ENCODE results near the gene ATP11C. TPM values are rescaled to one million over a fixed set of nuclear protein-coding genes. Genes with fewer than 3 reads are reported as not detected.

ATP11C gene
- polyA plus RNA-seq, 2 donors: 1.7 to 3.4 TPM

DNA sequence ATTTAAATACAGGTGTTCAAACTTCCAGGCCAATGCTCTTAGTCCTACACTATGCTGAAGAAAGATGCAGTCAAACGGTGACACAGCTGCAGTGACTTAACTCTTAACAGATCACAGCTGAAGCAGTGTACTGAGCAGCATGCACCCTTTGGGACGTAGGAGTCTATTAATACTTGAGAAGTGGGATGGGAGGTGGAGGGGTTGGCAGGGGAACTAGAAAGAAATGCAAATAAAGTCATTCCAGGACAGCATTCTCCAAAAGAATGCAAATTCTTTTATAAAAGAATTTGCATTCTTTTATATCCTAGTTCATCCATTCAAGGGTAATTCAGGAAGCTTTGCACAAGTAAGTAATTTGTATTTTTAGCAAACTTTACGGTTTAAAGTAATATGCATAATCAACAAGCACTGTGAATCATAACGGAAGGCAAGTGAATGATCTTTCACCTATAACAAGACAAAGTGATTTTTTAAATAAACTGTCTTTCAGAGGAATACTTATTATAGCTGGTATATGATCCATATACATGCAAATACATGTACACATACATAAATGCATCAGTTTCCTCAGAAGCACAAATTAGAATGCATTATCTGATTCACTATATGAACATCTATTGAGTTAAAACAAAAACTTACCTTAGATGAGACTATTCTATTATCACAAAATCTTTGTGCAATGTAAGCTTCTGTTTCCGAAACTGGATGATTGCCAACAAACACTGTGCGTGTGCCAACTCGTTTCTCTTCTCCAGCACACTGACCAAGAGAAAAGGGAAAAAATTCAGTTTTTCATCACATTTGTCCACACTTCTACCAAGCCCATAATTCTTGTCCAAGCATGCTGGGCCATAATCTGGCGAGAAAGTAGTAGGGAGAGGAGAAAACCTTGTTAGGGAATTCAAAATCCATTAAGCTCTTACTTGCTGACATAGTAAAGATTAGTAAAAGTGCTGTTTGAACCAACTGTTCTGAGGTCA is 106.5 kb downstream of the ATP11C start:
- Histone ChIP-seq H3K36me3 (ENCODE audit: control insufficient read depth in 2 of 2, insufficient read depth in 2 of 2, low read length in 1 of 2) (no peaks in the 10 kb centered on the region), H3K4me3 (ENCODE audit: low read depth in 1 of 2, low read length in 2 of 2) (no peak overlapping the region), H3K4me1 (ENCODE audit: control insufficient read depth in 2 of 2, insufficient read depth in 2 of 2, low read length in 1 of 2) (no peaks in the 10 kb centered on the region), H3K27me3 (ENCODE audit: control insufficient read depth in 1 of 2, insufficient read depth in 2 of 2, low read length in 2 of 2) (no peaks in the 10 kb centered on the region), H3K27ac (ENCODE audit: low read depth in 2 of 2, low read length in 1 of 2) (no peak overlapping the region), H3K9me3 (ENCODE audit: control insufficient read depth in 2 of 2, insufficient read depth in 1 of 2, low read depth in 1 of 2, low read length in 1 of 2) (no peaks in the 10 kb centered on the region)
- WGBS, 2 donors: 30 to 45% methylated on average over 8 of the region's 8 CpGs

DNA sequence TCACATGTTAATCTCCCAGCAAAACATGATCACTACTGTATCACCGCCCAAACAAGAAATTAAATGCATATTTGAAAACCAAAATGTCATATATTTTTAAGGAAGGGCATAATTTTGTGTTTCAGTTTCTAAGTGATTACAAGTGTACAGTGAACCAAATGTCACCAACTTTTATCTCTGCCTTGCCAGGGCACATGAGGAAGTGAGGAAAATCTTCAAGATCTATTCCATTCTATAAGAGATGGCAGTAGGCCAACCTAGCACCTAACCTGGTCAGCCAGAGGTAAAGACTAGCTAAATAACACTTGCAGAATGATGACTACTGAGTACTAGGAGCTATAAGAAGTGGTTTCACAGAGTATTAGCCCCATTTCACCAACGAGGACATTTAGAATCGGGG is 107.2 kb downstream of the ATP11C start:
- no peak overlapping the region for H3K27ac ChIP-seq (ENCODE audit: low read depth in 2 of 2, low read length in 1 of 2)
- no peaks in the 10 kb centered on the region for H3K27me3 ChIP-seq (ENCODE audit: control insufficient read depth in 1 of 2, insufficient read depth in 2 of 2, low read length in 2 of 2)
- H3K36me3 ChIP-seq (ENCODE audit: control insufficient read depth in 2 of 2, insufficient read depth in 2 of 2, low read length in 1 of 2): no peaks in the 10 kb centered on the region
- H3K4me1 ChIP-seq (ENCODE audit: control insufficient read depth in 2 of 2, insufficient read depth in 2 of 2, low read length in 1 of 2): no peaks in the 10 kb centered on the region
- H3K9me3 ChIP-seq (ENCODE audit: control insufficient read depth in 2 of 2, insufficient read depth in 1 of 2, low read depth in 1 of 2, low read length in 1 of 2): no peaks in the 10 kb centered on the region
- WGBS, 2 donors: 81 to 84% methylated on average over 3 of the region's 3 CpGs
- H3K4me3 ChIP-seq (ENCODE audit: low read depth in 1 of 2, low read length in 2 of 2): no peak overlapping the region

DNA sequence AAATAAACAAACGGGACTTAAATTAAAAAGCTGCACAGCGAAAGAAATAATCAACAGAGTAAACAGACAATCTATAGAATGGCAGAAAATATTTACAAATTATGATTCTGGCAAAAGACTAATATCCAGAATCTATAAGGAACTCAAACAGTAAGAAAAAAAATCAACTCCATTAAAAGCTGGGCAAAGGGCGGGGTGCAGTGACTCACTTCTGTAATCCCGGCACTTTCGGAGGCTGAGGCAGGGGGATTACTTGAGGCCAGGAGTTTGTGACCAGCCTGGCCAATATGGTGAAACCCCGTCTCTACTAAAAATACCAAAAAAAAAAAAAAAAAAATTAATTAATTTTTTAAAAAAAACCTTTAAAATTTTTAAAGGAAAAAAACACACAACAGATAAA is 109.0 kb downstream of the ATP11C start:
- no peaks in the 10 kb centered on the region for H3K4me1 ChIP-seq (ENCODE audit: control insufficient read depth in 2 of 2, insufficient read depth in 2 of 2, low read length in 1 of 2)
- H3K4me3 ChIP-seq (ENCODE audit: low read depth in 1 of 2, low read length in 2 of 2): no peak overlapping the region
- H3K36me3 ChIP-seq (ENCODE audit: control insufficient read depth in 2 of 2, insufficient read depth in 2 of 2, low read length in 1 of 2): no peaks in the 10 kb centered on the region
- no peak overlapping the region for H3K27ac ChIP-seq (ENCODE audit: low read depth in 2 of 2, low read length in 1 of 2)
- no peaks in the 10 kb centered on the region for H3K27me3 ChIP-seq (ENCODE audit: control insufficient read depth in 1 of 2, insufficient read depth in 2 of 2, low read length in 2 of 2)
- no peaks in the 10 kb centered on the region for H3K9me3 ChIP-seq (ENCODE audit: control insufficient read depth in 2 of 2, insufficient read depth in 1 of 2, low read depth in 1 of 2, low read length in 1 of 2)
- WGBS, 2 donors: 52 to 67% methylated on average over 6 of the region's 6 CpGs

DNA sequence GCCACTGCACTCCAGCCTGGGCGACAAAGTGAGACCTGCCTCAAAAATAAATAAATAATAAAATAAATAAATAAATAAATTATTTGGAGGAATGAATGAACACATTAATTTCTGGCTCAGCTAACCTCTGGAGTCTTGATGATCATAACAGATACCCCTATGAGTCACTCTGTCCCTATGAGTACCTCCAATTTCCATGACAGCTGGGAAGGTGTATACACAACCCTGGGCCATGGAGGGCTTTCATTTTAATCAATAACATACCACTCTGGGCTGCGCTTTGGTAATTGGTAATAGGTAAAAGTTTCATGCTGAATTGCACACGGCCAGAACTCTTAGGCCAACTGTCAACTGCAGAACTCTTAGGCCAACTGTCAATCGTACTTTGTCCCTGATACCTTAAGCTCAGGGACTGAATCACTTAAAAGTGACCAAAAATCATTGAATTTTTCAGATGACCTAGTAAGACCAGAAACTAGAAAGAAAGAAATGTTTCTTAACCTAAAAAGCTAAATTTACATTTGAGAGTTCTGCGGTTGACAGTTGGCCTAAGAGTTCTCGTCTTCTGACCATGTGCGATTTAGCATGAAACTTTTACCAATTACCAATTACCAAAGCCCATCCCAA is 112.4 kb downstream of the ATP11C start:
- no peaks in the 10 kb centered on the region for H3K9me3 ChIP-seq (ENCODE audit: control insufficient read depth in 2 of 2, insufficient read depth in 1 of 2, low read depth in 1 of 2, low read length in 1 of 2)
- no peaks in the 10 kb centered on the region for H3K36me3 ChIP-seq (ENCODE audit: control insufficient read depth in 2 of 2, insufficient read depth in 2 of 2, low read length in 1 of 2)
- H3K4me1 ChIP-seq (ENCODE audit: control insufficient read depth in 2 of 2, insufficient read depth in 2 of 2, low read length in 1 of 2): no peaks in the 10 kb centered on the region
- no peak overlapping the region for H3K27ac ChIP-seq (ENCODE audit: low read depth in 2 of 2, low read length in 1 of 2)
- H3K27me3 ChIP-seq (ENCODE audit: control insufficient read depth in 1 of 2, insufficient read depth in 2 of 2, low read length in 2 of 2): no peaks in the 10 kb centered on the region
- WGBS, 2 donors: 94 to 97% methylated on average over 7 of the region's 7 CpGs
- H3K4me3 ChIP-seq (ENCODE audit: low read depth in 1 of 2, low read length in 2 of 2): no peak overlapping the region

DNA sequence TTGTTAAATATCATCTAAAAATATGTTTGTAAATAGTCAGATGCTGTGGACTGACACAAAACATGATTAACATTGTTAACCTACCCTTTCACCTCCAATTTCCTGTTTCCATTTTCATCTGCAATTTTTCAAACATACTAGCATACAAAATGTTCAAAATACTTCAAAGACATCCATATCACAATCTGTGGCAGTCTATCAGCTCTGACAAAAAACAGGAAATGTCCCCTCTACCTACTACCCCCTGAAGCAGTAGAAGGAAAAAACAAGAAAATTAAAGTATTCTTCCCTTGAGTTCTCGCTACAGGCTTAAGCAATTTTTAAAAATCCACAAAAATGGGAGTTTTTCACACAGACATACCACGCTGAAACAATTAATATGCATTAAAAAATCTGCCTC is 116.6 kb downstream of the ATP11C start:
- Histone ChIP-seq H3K4me3 (ENCODE audit: low read depth in 1 of 2, low read length in 2 of 2) (no peak overlapping the region), H3K36me3 (ENCODE audit: control insufficient read depth in 2 of 2, insufficient read depth in 2 of 2, low read length in 1 of 2) (no peaks in the 10 kb centered on the region), H3K27ac (ENCODE audit: low read depth in 2 of 2, low read length in 1 of 2) (no peak overlapping the region), H3K27me3 (ENCODE audit: control insufficient read depth in 1 of 2, insufficient read depth in 2 of 2, low read length in 2 of 2) (no peaks in the 10 kb centered on the region), H3K9me3 (ENCODE audit: control insufficient read depth in 2 of 2, insufficient read depth in 1 of 2, low read depth in 1 of 2, low read length in 1 of 2) (no peaks in the 10 kb centered on the region), H3K4me1 (ENCODE audit: control insufficient read depth in 2 of 2, insufficient read depth in 2 of 2, low read length in 1 of 2) (no peaks in the 10 kb centered on the region)
- 72 to 91% methylated on average over 2 of the region's 2 CpGs for WGBS, 2 donors

DNA sequence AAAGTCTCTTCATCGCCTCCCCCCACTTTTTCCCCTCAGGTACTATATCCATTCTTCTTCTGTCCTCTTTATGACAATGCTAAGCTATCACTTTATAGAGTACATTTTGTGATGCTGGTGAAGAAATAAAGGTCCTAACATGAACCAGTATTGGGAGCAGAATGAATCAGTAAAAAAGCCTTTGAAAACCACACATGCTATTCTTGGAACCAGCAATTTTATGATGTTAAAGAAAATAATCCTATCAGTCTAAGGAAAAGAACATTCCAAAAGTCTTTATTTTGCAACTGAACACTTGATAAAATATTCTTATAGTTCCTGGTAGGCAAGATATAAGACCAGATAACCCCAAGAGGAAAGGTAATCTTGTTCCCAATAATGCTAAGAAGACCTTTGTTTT is 117.1 kb downstream of the ATP11C start:
- no peak overlapping the region for H3K27ac ChIP-seq (ENCODE audit: low read depth in 2 of 2, low read length in 1 of 2)
- H3K4me1 ChIP-seq (ENCODE audit: control insufficient read depth in 2 of 2, insufficient read depth in 2 of 2, low read length in 1 of 2): no peaks in the 10 kb centered on the region
- H3K4me3 ChIP-seq (ENCODE audit: low read depth in 1 of 2, low read length in 2 of 2): no peak overlapping the region
- no peaks in the 10 kb centered on the region for H3K9me3 ChIP-seq (ENCODE audit: control insufficient read depth in 2 of 2, insufficient read depth in 1 of 2, low read depth in 1 of 2, low read length in 1 of 2)
- H3K36me3 ChIP-seq (ENCODE audit: control insufficient read depth in 2 of 2, insufficient read depth in 2 of 2, low read length in 1 of 2): no peaks in the 10 kb centered on the region
- no peaks in the 10 kb centered on the region for H3K27me3 ChIP-seq (ENCODE audit: control insufficient read depth in 1 of 2, insufficient read depth in 2 of 2, low read length in 2 of 2)
- 90 to 100% methylated on average over 1 of the region's 1 CpG for WGBS, 2 donors

DNA sequence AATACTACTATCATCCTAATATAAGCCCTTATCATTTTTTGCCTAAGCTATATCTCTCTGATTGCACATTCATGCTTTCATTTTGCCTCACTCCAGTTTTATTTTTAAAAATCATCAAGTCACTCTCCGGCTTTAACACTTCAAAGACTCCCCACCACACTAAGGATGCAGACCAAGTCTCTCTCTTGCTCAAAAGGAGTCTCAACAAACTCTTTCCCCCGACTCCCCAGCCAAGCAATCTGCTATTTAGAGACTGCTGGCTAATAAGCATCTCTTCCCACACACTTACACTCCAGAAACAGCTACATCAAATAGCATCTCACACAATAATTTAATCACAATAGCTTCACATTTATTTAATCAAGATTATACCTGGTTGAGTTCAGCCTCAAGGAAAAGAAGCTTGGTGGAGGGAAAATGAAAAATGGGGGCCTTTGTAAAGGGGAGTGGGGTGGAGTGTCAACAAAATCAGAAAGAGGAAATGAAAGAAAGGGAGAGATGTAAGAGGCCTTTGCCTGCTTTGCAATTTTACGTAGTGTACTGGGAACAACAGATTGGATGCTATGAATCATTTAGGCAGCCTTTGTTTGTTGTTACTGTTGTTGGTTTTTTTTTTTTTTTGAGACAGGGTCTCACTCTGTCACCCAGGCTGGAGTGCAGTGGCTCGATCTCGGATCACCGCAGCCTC is 120.8 kb downstream of the ATP11C start:
- no peaks in the 10 kb centered on the region for H3K9me3 ChIP-seq (ENCODE audit: control insufficient read depth in 2 of 2, insufficient read depth in 1 of 2, low read depth in 1 of 2, low read length in 1 of 2)
- WGBS, 2 donors: 84 to 87% methylated on average over 6 of the region's 6 CpGs
- no peaks in the 10 kb centered on the region for H3K4me1 ChIP-seq (ENCODE audit: control insufficient read depth in 2 of 2, insufficient read depth in 2 of 2, low read length in 1 of 2)
- H3K27me3 ChIP-seq (ENCODE audit: control insufficient read depth in 1 of 2, insufficient read depth in 2 of 2, low read length in 2 of 2): no peaks in the 10 kb centered on the region
- no peak overlapping the region for H3K4me3 ChIP-seq (ENCODE audit: low read depth in 1 of 2, low read length in 2 of 2)
- H3K27ac ChIP-seq (ENCODE audit: low read depth in 2 of 2, low read length in 1 of 2): no peak overlapping the region
- no peaks in the 10 kb centered on the region for H3K36me3 ChIP-seq (ENCODE audit: control insufficient read depth in 2 of 2, insufficient read depth in 2 of 2, low read length in 1 of 2)

DNA sequence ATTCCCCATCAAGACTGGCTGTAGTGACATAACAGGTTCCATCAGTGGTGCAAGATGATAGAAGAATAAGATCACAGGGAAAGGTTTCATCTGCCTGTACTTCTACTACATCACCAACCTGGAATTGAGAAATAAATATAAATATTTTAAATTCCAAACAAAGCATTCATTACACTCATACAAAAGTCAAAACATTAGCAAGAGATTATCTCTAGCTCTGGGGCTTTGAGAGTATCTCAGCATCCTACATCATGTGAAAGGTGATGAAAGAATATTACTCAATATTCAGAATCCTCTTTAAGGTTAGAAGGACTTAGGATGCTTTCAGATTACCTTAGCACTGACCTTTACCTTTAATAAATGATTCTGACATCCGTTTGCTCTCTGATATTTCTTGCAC is 128.4 kb downstream of the ATP11C start:
- WGBS, 2 donors: 67 to 98% methylated on average over 1 of the region's 1 CpG
- no peaks in the 10 kb centered on the region for H3K36me3 ChIP-seq (ENCODE audit: control insufficient read depth in 2 of 2, insufficient read depth in 2 of 2, low read length in 1 of 2)

DNA sequence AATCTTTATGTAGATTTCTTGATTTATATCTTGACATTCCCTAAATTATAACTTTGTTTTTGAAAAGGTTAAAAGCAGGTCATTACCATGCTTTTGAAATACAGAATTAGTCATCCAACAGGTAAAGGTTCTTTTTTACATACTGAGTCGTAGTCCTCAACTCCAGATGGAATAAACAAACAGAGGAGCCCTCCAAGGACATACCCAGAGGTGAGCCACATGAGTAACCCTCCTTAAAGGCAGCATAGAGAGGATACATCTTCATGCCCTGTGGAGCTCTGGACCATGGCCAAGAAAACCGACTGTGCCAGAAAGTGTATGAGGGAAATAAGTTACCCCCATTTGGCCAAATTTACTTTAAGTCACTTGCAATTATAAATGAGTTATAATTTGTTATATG is 129.6 kb downstream of the ATP11C start:
- Histone ChIP-seq H3K27ac (ENCODE audit: low read depth in 2 of 2, low read length in 1 of 2) (no peak overlapping the region), H3K27me3 (ENCODE audit: control insufficient read depth in 1 of 2, insufficient read depth in 2 of 2, low read length in 2 of 2) (no peaks in the 10 kb centered on the region), H3K4me3 (ENCODE audit: low read depth in 1 of 2, low read length in 2 of 2) (no peak overlapping the region), H3K4me1 (ENCODE audit: control insufficient read depth in 2 of 2, insufficient read depth in 2 of 2, low read length in 1 of 2) (no peaks in the 10 kb centered on the region), H3K36me3 (ENCODE audit: control insufficient read depth in 2 of 2, insufficient read depth in 2 of 2, low read length in 1 of 2) (no peaks in the 10 kb centered on the region), H3K9me3 (ENCODE audit: control insufficient read depth in 2 of 2, insufficient read depth in 1 of 2, low read depth in 1 of 2, low read length in 1 of 2) (no peaks in the 10 kb centered on the region)
- 32 to 44% methylated on average over 2 of the region's 2 CpGs for WGBS, 2 donors

More for the DNA sequence above, 128.4 kb downstream of the ATP11C start:
- H3K4me3 ChIP-seq (ENCODE audit: low read depth in 1 of 2, low read length in 2 of 2): no peak overlapping the region
- no peaks in the 10 kb centered on the region for H3K4me1 ChIP-seq (ENCODE audit: control insufficient read depth in 2 of 2, insufficient read depth in 2 of 2, low read length in 1 of 2)
- no peaks in the 10 kb centered on the region for H3K9me3 ChIP-seq (ENCODE audit: control insufficient read depth in 2 of 2, insufficient read depth in 1 of 2, low read depth in 1 of 2, low read length in 1 of 2)
- H3K27ac ChIP-seq (ENCODE audit: low read depth in 2 of 2, low read length in 1 of 2): no peak overlapping the region
- H3K27me3 ChIP-seq (ENCODE audit: control insufficient read depth in 1 of 2, insufficient read depth in 2 of 2, low read length in 2 of 2): no peaks in the 10 kb centered on the region

Data from esophagus (tissue), 2 donors.